Stimulated activated CD8-positive, alpha-beta memory T cell treated with anti-CD3 and anti-CD28 coated beads, Interleukin-4, amount 100 ng/mL, for 4 hours (primary cell): ENCODE data around the gene CUL9.
A peak's percentile ranks its signal among the peaks of the same experiment; 100 is the strongest.

Source experiments
- DNase-seq, 2 donors: peaks; one replicate each; pipeline ENCODE4 v3.0.0-alpha.2; 2020; ENCODE audit warnings: low read depth in 2 of 2, low spot score in 1 of 2

CUL9 gene

DNA sequence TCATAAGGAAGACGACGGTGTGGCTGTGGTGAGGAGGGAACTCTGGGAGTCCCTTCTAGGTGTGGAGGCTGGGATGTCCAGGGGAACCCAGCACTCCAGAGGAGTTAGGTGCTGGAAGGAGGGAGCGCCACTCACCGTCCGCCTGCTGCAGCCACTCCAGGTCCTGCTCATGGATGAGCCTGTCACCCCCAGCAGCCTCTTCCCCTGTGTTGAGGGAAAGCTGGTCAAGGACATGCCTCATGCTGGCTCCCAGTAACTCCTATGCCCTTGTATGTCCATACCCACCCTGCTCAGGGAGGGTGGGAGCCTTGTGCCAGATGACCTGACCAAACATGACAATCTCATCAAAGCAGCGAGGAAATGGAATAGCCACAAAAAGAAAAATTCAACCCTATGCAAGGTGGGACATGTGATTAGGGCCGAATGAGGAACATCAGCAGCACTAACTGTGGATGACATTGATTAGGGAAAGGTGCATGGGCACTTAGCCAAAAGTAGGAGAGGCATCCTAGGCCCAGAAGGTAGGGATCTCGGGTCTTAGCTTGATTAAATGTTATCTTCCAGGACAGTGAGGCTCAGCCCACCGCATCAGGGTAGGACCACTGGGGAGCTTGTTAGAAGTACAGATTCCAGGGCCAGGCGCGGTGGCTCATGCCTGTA lies 44.3 kb downstream of the CUL9 start:
- no peak for DNase-seq

DNA sequence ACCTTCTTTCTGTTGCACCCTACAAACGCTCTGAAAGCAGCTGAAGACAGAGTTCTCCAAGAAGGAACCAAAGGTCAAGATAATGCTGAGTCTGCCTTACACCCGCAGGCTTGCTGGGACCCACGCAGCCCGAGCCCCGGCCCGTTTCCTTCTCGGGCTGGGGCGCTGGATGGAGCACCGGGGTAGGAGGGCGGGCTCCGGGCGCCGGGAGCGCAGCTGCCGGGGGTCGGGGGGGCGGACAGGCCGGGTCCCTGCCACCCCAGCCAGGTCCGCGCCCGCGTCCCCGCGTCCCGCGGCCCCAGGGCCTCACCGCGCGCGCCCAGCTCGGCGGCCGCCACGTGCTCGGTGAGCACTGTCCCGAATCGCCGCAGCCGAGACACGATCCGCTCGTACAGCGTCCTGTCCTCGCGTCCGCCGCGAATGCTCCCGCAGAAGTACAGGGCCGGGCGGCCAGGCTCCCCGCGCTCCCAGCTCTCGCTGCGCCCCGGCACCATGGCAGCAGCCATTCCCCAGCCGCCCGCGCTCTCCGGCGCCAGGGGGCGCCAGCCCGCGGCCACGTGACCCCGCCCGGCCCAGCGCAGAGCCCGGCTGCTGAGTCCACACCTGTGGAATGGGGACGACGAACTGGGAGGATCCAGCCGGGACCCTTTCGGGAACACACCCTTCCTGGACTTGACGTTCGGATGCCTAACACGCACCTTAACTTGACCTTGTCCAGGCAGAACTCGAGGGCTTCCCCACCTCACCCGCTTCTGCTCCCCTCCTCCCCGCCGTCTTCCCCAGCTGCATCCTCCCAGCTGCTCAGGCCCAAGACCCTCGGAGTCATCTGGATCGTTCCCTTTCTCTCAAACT lies 47.2 kb downstream of the CUL9 start, which contains the start of gene DNPH1:
Gene DNPH1 (minus strand): TSS at position 531 of the 852 bp plus-strand sequence. CDS start 25 bp downstream, at position 506.
- DNase-seq: peak; percentile 41 to 50

DNA sequence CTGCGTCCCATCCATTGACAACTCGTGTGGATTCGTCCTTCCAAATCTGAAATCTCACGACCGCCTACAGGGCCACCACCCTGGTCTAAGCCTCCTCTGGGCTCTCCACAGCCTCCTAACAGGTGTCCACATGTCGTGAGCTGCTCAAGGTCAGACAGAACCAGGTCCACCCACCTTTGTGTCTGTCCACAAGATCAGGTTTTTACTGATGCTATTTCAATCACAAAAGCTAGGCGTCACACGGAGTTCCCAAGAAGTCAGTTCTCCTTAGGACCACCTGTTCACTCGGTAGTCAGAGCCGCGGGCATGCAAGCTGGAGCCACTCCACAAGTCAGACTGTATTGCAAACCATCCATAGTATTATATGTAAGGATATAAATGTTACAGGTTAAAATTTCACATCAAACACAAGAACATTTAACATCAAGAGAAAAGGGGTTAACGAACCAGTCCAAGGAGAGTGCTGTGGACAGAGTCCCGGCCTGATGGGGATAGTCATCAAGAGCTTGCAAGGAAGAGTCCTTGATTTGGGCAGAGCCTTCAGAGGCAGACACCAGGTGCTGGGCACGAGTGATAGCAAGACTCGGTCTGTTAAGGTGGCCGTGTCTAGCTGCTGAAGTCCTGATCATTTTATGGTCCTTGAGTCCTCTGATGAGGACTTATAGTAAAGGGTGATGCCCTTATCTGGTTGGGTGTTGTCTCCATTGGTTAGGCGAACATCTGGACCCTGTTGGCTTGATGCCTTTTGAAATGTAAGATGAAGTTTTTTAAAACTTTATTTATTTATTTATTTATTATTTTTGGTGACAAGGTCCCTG lies 48.0 kb downstream of the CUL9 start:
- no peak for DNase-seq

DNA sequence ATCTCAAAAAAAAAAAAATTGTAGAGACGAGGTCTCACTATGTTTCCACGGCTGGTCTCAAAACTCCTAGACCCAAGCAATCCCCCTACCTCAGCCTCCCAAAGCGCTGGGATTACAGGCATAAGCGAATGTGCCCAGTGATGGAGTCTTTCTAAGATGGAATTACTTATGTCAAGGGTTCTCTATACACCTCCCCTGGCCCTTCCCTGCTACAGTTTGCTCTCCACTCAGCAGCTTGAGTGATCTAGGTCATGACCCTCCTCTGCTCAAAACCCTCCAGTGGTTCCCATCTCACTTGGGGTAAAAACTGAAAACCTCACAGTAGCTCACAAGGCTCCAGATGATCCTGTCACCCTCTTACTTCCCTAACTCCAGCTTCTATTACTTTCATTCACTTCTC lies 49.1 kb downstream of the CUL9 start:
- DNase-seq: no peak

GRCh38 chr6:43231735-43232450 lies 49.9 kb downstream of the CUL9 start:
- no peak for DNase-seq

DNA sequence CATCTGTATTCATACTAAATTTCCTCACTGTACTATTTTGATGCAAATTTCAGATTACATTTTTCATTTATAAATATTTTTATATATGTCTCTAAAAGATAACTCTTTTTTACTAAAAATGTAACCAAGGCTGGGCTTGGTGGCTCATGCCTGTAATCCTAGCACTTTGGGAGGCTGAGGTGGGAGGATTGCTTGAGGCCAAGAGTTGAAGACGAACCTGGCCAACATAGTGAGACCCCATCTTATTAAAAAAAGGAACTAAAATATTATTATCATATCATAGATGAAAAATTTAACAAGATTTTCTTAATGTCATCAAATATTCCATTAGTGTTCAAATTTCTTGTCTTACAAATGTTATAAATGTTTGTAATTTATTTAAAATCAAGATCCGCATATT lies 53.8 kb downstream of the CUL9 start:
- DNase-seq: no peak

GRCh38 chr6:43239054-43239453 lies 57.1 kb downstream of the CUL9 start:
- no peak for DNase-seq

DNA sequence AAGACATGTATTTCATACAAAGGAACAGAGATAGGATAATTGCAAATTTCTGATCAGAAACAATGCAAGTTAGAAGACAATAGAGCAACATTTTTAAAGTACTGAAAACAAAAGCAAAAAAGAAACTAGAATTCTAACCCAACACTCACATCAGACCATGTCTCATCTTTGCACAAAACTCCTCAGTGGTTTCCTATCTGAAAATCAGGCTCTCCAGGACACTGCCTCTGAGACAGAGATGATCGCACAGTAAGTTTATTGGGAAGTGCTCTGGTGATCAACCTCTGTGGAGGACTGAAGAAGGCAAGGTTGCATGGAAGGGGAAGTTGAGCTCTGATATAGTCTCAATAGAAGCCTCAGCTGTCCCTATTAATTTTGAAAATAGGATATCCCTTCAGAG lies 59.0 kb downstream of the CUL9 start:
- DNase-seq: no peak

DNA sequence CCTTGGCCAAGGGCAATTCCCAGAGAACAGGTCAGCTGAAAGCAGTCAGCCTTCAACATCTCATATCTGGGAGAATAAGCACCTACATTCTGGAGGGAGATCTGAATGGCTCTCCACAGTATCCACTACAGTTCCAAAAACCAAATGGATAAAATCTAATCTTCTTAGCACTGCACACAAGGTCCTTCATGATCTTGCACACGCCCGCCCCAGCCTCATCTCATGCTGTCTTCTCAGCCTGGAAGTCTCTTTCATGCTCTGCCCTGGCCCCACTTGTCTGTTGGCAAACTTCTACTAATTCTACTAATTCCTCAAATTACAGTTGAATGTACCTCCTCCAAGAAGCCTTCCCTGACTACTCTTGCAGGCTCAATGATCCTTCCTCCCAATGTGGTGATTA lies 59.5 kb downstream of the CUL9 start:
- DNase-seq: no peak

DNA sequence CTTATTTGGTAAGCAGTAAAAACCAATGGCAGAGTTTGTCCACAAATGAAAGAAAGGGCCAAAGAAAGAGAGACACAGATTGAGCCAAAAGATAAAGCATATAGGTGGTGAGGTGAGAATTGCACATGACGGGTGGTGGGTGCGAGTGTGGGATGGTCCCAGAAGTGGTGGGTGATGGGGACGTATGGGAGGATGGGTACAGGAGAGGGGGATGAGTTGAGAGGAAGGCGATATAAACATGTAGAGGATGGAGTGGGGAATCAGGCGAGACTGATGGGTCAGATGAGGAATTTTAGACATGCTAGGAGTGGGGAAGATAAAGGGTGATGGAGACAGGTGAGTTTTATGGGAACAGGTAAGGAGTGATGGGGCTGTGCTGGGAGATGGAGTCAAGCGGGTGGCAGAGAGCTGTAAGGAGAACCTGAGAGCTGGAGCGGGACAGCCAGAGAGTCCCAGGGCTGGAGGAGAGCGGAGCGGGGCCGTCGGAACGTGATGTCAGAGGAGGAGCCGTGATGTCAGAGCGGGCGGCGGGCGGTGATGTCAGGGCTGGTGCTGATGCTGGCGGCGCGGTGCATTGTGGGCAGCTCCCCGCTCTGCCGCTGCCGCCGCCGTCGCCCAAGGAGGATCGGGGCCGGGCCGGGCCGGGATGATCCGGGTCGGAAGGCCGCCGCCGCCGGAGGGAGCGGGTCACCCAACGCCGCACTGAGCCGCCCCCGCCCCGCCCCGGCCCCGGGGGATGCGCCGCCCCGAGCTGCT lies 61.1 kb downstream of the CUL9 start, which contains the start of gene TTBK1:
Gene TTBK1 (plus strand): TSS at position 574 of the 756 bp plus-strand sequence. CDS start 3,180 bp downstream, outside the sequence.
- DNase-seq: no peak

DNA sequence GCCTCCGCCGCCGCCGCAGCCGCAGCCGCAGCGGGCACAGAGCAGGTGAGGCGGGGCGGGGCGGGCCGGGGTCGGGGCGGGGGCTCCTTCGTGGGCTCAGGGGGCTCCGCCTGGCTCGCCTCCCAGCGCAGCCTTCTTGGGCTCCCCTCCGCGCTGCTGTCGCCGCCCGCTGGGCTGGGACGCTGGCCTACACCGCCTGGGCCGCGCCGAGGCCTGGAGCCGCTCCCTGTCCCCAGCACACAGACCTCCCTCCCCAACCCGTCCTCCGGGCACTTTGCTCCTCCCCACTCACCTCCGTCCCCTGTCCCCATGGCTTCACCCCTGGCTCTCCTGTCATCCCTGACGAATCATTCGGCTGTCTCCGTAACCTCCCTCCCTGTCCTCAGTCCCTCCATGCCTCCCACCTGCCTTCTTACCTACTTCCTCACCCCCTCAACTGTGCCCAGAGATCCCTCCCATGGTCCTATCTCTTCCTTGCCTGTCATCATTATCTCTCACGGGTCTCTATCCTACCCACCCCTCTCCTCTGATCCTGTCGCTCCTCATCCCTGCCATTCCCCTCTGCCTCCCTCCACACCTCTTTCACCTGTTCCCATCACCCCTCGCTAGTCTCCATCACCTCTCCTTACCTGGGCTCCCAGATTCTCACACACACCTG lies 61.8 kb downstream of the CUL9 start:
- DNase-seq: no peak

- DNase-seq: no peak
Measured at GRCh38 chr6:43246301-43247113, 64.5 kb downstream of the CUL9 start.

GRCh38 chr6:43247114-43247999 lies 65.4 kb downstream of the CUL9 start:
- DNase-seq: peak; percentile 56 to 62

DNA sequence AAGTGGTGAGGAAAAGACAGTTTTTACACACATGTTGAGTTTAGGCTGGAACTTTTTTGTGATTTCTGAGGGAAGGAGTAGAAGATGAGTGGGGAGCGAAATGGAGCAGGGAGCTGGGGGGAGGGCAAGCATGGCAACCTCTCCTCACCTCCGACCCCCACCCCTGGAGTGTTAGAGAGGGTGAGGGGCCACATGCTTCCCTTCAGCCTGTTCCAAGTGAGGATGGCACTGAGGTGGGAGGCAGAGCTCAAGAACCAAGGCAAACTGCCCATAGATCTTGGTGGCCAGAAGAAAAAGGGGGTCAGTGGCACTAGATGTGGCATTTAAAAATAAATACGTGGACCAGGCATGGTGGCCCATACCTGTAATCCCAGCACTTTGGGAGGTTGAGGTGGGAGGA lies 66.1 kb downstream of the CUL9 start:
- DNase-seq: no peak

- no peak for DNase-seq
Measured at GRCh38 chr6:43248791-43249190, 66.8 kb downstream of the CUL9 start.

GRCh38 chr6:43250992-43251373 lies 69.0 kb downstream of the CUL9 start:
- DNase-seq: no peak

DNA sequence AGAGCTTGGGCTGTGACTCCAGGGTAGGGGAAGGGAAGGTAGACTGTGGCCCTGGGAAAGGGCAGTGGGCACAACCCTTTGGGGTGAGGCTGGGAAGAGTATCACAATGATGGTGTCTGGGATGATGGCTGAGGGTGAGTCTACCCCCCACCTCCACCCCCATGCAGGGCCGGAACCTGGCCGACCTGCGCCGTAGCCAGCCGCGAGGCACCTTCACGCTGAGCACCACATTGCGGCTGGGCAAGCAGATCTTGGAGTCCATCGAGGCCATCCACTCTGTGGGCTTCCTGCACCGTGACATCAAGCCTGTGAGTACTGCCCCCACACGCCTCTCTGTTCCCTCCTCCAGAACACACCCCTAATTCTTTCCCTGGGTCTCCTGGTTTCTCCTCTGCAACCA lies 71.4 kb downstream of the CUL9 start:
- DNase-seq: no peak
